ENCODE data around the gene KDM4B. TPM values are rescaled to one million over a fixed set of nuclear protein-coding genes. Genes with fewer than 3 reads are reported as not detected.

KDM4B gene
- total RNA-seq, 1 donor from 2014 or later, result 36.4 TPM

- intact Hi-C loops (cut with micrococcal nuclease), result no loop called here
- DNase-seq (no peak), ATAC-seq (no peak)
These were observed 139.2 kb downstream of the KDM4B start for GRCh38 chr19:5108123-5108596.

DNA sequence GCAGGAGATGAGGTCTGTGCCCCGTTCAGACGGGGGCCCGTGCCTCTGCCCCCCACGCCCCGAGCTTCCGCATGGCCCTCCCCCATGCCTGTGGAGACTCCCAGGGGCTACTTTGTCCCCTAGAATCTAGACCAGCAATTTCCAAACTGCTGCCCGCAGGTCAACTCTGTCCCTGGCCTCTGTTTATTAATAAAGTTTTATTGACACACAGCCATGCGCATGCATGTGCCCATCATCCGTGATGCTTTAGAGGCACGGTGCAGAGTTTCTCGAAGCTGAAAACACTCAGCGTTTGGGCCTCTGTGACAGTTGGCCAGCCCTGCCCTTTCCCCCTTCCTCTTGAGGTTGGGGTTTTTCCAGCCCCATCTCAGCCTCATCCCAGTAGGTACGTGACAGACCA is 140.0 kb downstream of the KDM4B start:
- no peak for ATAC-seq
- no peak for DNase-seq
- intact Hi-C loops (cut with micrococcal nuclease), result no loop called here

DNA sequence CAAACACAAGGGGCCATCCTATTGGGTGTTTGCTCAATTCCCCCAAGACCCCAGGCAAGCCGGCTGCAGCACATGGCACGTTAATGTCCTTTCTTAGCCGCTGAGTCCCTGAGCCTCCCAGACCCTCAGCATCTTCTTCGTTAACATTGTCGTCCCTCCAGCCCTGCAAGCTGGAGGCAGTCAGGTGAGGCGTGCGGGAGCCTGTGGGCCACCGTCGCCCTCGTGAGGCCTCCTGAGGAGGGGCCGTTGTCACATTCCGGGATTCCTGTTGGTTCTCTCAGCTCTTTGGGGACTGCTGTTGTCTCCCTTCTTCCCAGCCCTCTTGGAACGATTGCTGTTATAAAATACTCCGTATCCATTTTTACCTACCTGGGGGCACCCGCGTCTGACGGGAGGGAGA is 140.6 kb downstream of the KDM4B start:
- DNase-seq (no peak), ATAC-seq (no peak)
- intact Hi-C loops (cut with micrococcal nuclease), result no loop called here

- intact Hi-C loops (cut with micrococcal nuclease), result no loop called here
- DNase-seq (no peak), ATAC-seq (no peak)
These were observed 141.6 kb downstream of the KDM4B start for GRCh38 chr19:5110546-5110945.

GRCh38 chr19:5111051-5111450 is 142.1 kb downstream of the KDM4B start:
- intact Hi-C loops (cut with micrococcal nuclease), result no loop called here
- DNase-seq, result no peak
- ATAC-seq, result no peak

DNA sequence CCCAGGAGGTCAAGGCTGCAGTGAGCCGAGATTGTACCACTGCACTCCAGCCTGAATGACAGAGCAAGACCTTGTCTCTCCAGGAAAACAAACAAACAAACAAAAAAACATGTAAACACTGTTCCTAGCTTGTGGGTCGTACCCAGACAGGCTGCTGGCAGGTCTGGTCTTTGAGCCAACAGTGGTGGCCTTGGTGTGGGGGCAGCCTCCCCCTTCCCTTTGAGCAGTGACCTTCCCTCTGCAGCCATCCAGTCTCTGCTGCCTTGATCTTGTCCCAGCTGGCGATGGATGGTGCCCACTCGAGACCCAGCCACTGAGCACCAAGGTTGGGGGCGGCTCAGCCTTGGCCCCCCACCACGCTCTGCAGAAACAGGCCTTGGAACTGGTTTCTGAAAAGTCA is 143.3 kb downstream of the KDM4B start:
- ATAC-seq, result no peak
- intact Hi-C loops (cut with micrococcal nuclease), result no loop called here
- no peak for DNase-seq

- no peak for ATAC-seq
- no peak for DNase-seq
- intact Hi-C loops (cut with micrococcal nuclease), result no loop called here
These were observed 144.0 kb downstream of the KDM4B start for GRCh38 chr19:5112681-5113575.

GRCh38 chr19:5113633-5114586 is 145.0 kb downstream of the KDM4B start:
- intact Hi-C loops (cut with micrococcal nuclease), result no loop called here
- DNase-seq (peak; percentile 77), ATAC-seq (peak; percentile 80)

DNA sequence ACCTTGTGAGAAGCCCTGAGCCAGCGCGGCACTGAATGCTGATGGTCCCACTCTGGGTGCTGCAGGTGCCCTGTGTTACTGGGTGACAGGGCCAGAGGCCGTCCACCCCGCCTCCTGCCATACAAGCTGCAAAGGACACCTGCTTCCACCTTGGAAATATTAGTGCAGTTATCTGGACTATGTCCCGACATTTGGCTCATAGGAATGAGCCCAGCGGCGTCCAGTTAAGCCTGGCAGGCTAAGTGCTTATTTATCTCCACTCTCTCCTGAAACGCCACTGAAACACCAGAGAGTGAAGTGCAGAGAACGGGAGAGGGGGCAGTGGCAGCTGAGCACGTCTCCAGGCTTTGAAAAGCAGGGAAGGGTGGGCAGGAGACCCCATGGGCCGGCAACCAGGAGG is 145.8 kb downstream of the KDM4B start:
- peak; percentile 73 for ATAC-seq
- DNase-seq, result peak; percentile 60
- intact Hi-C loops (cut with micrococcal nuclease), result no loop called here

DNA sequence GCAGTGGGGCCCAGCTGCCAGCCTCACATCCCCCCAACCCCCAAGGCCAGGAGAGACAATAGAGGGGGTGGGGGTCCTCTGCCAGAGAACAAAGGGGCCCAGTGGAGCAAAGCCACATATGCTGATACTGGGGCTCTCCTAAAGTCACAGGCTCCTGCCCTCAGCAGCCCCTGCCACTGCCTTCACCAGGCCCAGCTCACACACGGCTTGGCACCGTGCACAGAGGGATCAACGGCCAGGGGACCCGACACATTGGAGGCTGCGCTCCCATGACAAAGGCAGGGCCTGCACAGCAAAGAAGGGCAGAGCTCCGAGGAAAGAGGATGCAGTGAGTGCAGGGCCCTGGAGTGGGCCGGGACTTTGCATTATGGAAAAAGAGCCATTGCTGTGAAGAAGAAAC is 146.4 kb downstream of the KDM4B start:
- intact Hi-C loops (cut with micrococcal nuclease), result no loop called here
- ATAC-seq (no peak), DNase-seq (no peak)

DNA sequence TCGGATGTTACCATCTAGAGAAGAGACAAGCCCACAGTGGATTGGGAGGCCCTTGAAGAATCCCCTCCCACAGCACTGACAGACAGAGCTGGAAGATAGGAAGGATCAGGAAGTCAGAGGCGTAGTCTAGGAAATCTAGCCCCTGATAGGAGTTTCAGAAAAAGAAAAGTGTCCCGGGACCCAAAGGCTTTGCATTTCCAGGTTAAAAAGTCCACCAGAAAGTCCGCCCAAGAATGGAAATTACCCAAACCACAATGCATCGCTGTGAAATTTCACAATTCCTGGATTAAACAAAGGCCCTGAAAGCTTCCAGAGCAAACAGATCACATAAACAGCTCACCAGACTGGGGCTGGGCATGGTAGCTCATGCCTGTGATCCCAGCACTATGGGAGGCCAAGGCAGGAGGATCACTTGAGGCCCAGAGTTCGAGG is 146.9 kb downstream of the KDM4B start:
- intact Hi-C loops (cut with micrococcal nuclease), result no loop called here
- no peak for DNase-seq
- no peak for ATAC-seq

DNA sequence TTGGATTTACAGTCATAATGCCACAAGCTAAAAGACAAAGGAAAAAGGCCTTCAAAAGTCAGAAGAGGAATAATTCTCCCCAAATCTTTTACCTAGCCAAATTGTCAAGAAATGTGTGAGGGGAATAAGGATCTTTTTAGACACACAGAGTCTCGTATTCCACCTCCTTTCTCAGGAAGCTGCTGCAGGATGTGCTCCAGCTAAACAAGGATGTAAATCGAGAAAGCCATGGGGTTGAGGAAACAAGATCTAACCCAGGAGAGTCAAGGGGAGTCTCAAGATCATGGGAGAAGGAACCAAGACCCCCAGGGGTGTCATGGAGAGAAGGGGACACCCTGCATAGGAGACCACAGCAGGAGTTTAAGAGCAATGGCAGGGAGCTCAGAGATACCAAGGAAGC is 147.4 kb downstream of the KDM4B start:
- intact Hi-C loops (cut with micrococcal nuclease), result no loop called here
- no peak for ATAC-seq
- no peak for DNase-seq

DNA sequence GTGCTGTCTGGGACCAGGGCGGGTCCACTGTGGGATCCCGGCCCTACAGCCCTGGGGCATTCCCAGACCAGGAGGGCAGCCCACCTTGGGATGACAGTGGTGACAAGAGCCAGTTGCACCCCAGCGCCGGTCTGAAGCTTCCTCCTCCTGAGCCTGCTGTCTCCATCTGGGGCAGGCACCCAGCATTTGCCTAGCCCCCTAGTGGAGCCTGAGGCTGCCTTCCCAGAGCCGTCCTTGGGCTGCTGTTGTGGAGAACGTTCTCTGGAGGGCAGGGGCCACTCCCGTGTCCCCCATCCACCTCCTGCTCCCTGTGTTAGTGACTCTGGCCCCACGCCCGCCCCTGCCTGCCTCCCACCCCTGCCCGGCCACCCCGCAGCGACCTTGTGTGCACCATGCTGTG is 148.5 kb downstream of the KDM4B start:
- intact Hi-C loops (cut with micrococcal nuclease), result no loop called here
- no peak for DNase-seq
- no peak for ATAC-seq

GRCh38 chr19:5118026-5118425 is 149.1 kb downstream of the KDM4B start:
- ATAC-seq, result no peak
- intact Hi-C loops (cut with micrococcal nuclease), result no loop called here
- no peak for DNase-seq

GRCh38 chr19:5119297-5119998 is 150.5 kb downstream of the KDM4B start:
- ATAC-seq (no peak), DNase-seq (no peak)
- intact Hi-C loops (cut with micrococcal nuclease), result no loop called here

DNA sequence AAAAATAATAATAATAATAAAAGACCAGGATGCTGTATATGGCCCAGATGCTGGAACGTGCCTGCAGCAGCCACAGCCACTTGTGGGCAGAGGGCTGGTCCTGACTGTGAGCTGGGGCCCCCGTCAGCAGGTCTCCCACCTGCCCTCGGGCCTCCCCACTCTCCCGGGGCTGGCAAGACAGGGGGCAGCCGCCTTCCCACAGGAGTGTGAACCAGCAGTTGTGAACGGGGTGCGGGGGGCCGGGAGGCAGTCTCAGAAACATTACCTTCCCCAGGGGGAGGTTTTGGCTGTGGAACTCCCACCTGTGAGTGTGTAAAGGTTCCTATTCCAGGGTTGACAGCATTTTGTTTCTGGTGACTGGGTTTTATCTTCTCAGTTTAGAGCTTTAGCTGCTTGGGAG is 151.4 kb downstream of the KDM4B start:
- DNase-seq (no peak), ATAC-seq (no peak)
- intact Hi-C loops (cut with micrococcal nuclease), result no loop called here

GRCh38 chr19:5120833-5121232 is 151.9 kb downstream of the KDM4B start:
- DNase-seq (no peak), ATAC-seq (no peak)
- intact Hi-C loops (cut with micrococcal nuclease), result no loop called here

DNA sequence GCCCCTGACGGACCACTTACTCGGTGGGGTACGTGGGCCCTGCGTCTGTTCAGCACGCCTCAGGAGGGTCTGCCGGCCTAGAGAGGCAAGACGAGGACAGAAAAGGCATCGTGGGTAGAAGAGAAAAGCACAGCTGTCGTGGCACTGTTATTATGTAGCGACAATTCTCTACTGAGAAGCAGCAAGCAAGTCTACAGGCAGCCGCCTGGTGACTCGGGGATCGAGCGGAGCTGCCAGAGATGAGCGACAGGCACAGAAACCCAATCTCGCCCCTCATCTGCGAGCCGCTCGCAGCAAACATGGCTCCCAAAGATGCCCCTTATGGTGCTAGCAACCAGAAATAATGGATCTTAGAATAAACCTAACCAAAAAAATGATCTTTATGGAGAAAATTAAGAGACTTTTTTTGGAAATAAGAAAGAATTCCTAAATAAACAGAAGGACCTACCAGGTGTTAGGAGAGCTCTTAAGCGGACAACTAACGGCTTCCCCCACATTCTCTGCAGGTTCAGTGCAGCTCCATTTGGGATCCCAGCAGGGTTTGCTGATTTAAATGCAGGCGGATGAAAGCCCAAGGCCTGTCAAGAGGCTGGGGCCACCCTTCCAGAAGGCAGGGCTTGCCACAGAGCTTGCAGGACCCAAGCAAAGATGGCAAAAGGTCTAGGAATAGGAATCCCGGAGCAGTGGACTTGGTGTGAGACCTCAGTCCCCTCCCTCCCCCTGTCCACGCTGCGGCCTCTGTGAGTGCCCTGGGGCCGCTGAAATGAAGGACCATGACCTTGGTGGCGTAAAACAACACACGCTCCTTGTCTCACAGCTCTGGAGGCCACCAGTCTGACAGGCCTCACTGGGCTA is 152.6 kb downstream of the KDM4B start:
- ATAC-seq (no peak), DNase-seq (no peak)
- intact Hi-C loops (cut with micrococcal nuclease), result no loop called here

- no peak for ATAC-seq
- intact Hi-C loops (cut with micrococcal nuclease), result no loop called here
These were observed 153.1 kb downstream of the KDM4B start for GRCh38 chr19:5122121-5122400.

More at GRCh38 chr19:5122121-5122400, 153.1 kb downstream of the KDM4B start:
- DNase-seq, result no peak

All from left ventricle myocardium superior (tissue), 1 donor.